Neural progenitor cell (in vitro differentiated cells): Measurements from ENCODE around the gene FCN3. TPM values are rescaled to one million over a fixed set of nuclear protein-coding genes. Genes with fewer than 3 reads are reported as not detected.
A peak's percentile ranks its signal among the peaks of the same experiment; 100 is the strongest.

Experiments
- DNase-seq: peaks from one replicate; pipeline ENCODE4 v3.0.0-alpha.2; 2016; ENCODE audit warnings: low spot score
- H2AFZ ChIP-seq: fragments of 200-600 bp; sonication (generic); replicated peaks from 2 replicates; pipeline ENCODE4 v1.6.1; 2016; ENCODE audit warnings: antibody characterized with exemption
- H3F3A ChIP-seq: fragments of 200-600 bp; sonication (generic); 2 replicates; pipeline ENCODE4 v1.6.1; 2016; ENCODE audit warnings: antibody characterized with exemption, low read depth
- H3K27ac ChIP-seq: fragments of 200-600 bp; sonication (generic); 2 replicates; pipeline ENCODE4 v1.5.1; 2016; ENCODE audit warnings: mild to moderate bottlenecking
- H3K27me3 ChIP-seq: fragments of 200-600 bp; sonication (generic); 2 replicates; pipeline ENCODE4 v1.6.1; 2016; ENCODE audit warnings: mild to moderate bottlenecking, moderate library complexity
- H3K36me3 ChIP-seq: fragments of 200-600 bp; sonication (generic); 2 replicates; pipeline ENCODE4 v1.5.1; 2016
- H3K4me1 ChIP-seq: fragments of 200-600 bp; sonication (generic); 2 replicates; pipeline ENCODE4 v1.6.1; 2016; ENCODE audit warnings: mixed run types
- H3K4me2 ChIP-seq: fragments of 200-600 bp; sonication (generic); 2 replicates; pipeline ENCODE4 v1.6.1; 2016
- H3K4me3 ChIP-seq: fragments of 200-600 bp; sonication (generic); 2 replicates; pipeline ENCODE4 v1.5.1; 2016
- H3K79me2 ChIP-seq: fragments of 200-600 bp; sonication (generic); 2 replicates; pipeline ENCODE4 v1.6.1; 2016; ENCODE audit warnings: low read depth
- H3K9ac ChIP-seq: fragments of 200-600 bp; sonication (generic); 2 replicates; pipeline ENCODE4 v1.6.1; 2016
- H3K9me3 ChIP-seq: fragments of 200-600 bp; sonication (generic); 2 replicates; pipeline ENCODE4 v1.5.1; 2016; ENCODE audit warnings: low read depth
- H4K20me1 ChIP-seq: fragments of 200-600 bp; sonication (generic); 2 replicates; pipeline ENCODE4 v1.6.1; 2016; ENCODE audit warnings: low read depth
- H3K27ac Mint-ChIP-seq: 3 replicates; pipeline ENCODE4 v1.8.0; 2021; ENCODE audit warnings: mixed read lengths
- H3K27me3 Mint-ChIP-seq: 2 replicates; pipeline ENCODE4 v1.8.0; 2022; ENCODE audit warnings: low read depth, mild to moderate bottlenecking, inconsistent platforms, moderate library complexity, mixed read lengths; ENCODE audit not compliant: insufficient read depth
- H3K36me3 Mint-ChIP-seq: 3 replicates; pipeline ENCODE4 v1.8.0; 2021; ENCODE audit warnings: mixed read lengths
- H3K4me1 Mint-ChIP-seq: 3 replicates; pipeline ENCODE4 v1.8.0; 2021; ENCODE audit warnings: mixed read lengths
- H3K4me3 Mint-ChIP-seq: 3 replicates; pipeline ENCODE4 v1.8.0; 2021; ENCODE audit warnings: mild to moderate bottlenecking, moderate library complexity, mixed read lengths
- H3K9me3 Mint-ChIP-seq: 3 replicates; pipeline ENCODE4 v1.8.0; 2020; ENCODE audit warnings: mixed read lengths
- EZH2 ChIP-seq: fragments of 200-600 bp; sonication (generic); IDR thresholded peaks from 2 replicates; pipeline ENCODE4 v1.6.1; 2017; ENCODE audit warnings: antibody characterized with exemption, mild to moderate bottlenecking, moderate library complexity
- EZH2phosphoT487 ChIP-seq: fragments of 200-600 bp; sonication (generic); IDR thresholded peaks from 2 replicates; pipeline ENCODE4 v1.6.1; 2017; ENCODE audit warnings: antibody characterized with exemption
- total RNA-seq: library from RNA; depleted of rRNA; stranded (reverse); fragments of >200 nt; gene quantifications from 2 replicates; pipeline ENCODE4 v1.2.3, GENCODE V29; 2015; ENCODE audit warnings: low replicate concordance
- TF ChIP-seq, protein P1 (sequence below): fragments of 200-600 bp; sonication (generic); IDR thresholded peaks from 2 replicates; pipeline ENCODE4 v1.5.1; 2017; ENCODE audit warnings: antibody characterized with exemption, mild to moderate bottlenecking

Gene FCN3
- total RNA-seq, 1 donor from 2014 or later: not detected

DNA sequence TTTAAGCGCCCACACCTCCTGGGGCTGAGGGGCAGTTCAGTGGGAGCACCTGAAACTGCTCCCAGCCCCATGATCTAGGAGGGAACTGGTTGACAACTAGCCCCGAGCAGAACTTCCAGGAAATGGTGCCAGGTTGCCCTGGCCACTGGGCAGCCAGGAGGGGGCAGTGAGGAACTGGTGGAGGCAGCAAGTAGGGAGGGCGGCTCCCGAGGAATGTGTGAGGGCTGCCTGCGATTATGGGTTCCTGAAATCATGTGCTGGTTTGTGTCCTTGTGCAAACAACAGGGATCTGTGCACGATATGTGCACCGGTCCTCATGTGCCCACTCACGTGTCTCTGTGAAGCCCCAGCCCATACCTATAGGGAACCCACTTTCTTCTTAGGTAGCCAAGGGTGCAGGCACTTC lies 27.7 kb upstream of the FCN3 start:
- no peaks in the 10 kb centered on the region for H3K9me3 ChIP-seq
- TF ChIP-seq, protein P1, sequence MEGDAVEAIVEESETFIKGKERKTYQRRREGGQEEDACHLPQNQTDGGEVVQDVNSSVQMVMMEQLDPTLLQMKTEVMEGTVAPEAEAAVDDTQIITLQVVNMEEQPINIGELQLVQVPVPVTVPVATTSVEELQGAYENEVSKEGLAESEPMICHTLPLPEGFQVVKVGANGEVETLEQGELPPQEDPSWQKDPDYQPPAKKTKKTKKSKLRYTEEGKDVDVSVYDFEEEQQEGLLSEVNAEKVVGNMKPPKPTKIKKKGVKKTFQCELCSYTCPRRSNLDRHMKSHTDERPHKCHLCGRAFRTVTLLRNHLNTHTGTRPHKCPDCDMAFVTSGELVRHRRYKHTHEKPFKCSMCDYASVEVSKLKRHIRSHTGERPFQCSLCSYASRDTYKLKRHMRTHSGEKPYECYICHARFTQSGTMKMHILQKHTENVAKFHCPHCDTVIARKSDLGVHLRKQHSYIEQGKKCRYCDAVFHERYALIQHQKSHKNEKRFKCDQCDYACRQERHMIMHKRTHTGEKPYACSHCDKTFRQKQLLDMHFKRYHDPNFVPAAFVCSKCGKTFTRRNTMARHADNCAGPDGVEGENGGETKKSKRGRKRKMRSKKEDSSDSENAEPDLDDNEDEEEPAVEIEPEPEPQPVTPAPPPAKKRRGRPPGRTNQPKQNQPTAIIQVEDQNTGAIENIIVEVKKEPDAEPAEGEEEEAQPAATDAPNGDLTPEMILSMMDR: peak; percentile 56
- TF ChIP-seq EZH2: no peak
- no peak for TF ChIP-seq EZH2phosphoT487
- H3K9ac ChIP-seq: no peak overlapping the region
- H4K20me1 ChIP-seq: peaks cover 6% of the 10 kb centered on the region
- H3K27me3 ChIP-seq: no peaks in the 10 kb centered on the region
- Mint-ChIP-seq H3K27me3 (peaks cover 5% of the 10 kb centered on the region), H3K27ac (no peak overlapping the region), H3K36me3 (peaks cover 6% of the 10 kb centered on the region), H3K4me1 (peaks cover 77% of the 10 kb centered on the region), H3K4me3 (no peak overlapping the region), H3K9me3 (no peaks in the 10 kb centered on the region)
- no peak overlapping the region for H3K4me3 ChIP-seq
- no peaks in the 10 kb centered on the region for H3K79me2 ChIP-seq
- peak; percentile 59 for DNase-seq
- H3K4me1 ChIP-seq: peaks cover 67% of the 10 kb centered on the region
- H3F3A ChIP-seq: peaks cover 63% of the 10 kb centered on the region
- no peaks in the 10 kb centered on the region for H3K36me3 ChIP-seq
- H3K27ac ChIP-seq: peak overlapping the region; percentile 13
- H3K4me2 ChIP-seq: no peak overlapping the region
- H2AFZ ChIP-seq: no peak overlapping the region

DNA sequence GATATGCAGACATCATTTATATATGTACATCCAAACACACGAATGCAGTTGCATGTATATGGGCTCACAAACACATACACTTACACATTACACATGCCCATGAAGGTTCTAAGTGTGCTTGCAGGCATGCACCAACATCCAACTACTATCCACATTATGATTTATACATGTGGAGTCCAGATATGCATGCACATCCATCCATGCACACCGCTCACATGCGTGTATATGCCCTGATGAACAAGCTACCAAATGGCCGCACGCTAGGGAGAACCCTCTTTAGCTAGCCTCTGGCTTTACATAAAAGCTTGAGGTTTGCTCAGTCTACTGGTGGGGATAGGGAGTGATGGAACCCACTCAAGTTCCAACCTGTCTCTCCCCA lies 26.3 kb upstream of the FCN3 start:
- H3K4me1 Mint-ChIP-seq: peaks cover 68% of the 10 kb centered on the region
- Histone ChIP-seq H3K9me3 (no peaks in the 10 kb centered on the region), H3K9ac (no peak overlapping the region), H2AFZ (no peak overlapping the region), H3K27me3 (no peaks in the 10 kb centered on the region), H3K79me2 (no peaks in the 10 kb centered on the region), H3K36me3 (no peaks in the 10 kb centered on the region), H3K4me1 (peaks cover 54% of the 10 kb centered on the region), H3F3A (peaks cover 49% of the 10 kb centered on the region), H3K27ac (no peak overlapping the region), H3K4me3 (no peak overlapping the region), H3K4me2 (no peak overlapping the region), H4K20me1 (no peaks in the 10 kb centered on the region)
- DNase-seq: no peak
- H3K4me3 Mint-ChIP-seq: no peak overlapping the region
- TF ChIP-seq EZH2: no peak
- peaks cover 4% of the 10 kb centered on the region for H3K36me3 Mint-ChIP-seq
- H3K9me3 Mint-ChIP-seq: no peaks in the 10 kb centered on the region
- H3K27ac Mint-ChIP-seq: no peak overlapping the region
- peaks cover 11% of the 10 kb centered on the region for H3K27me3 Mint-ChIP-seq

GRCh38 chr1:27400082-27400962 lies 25.7 kb upstream of the FCN3 start:
- no peaks in the 10 kb centered on the region for H4K20me1 ChIP-seq
- H3F3A ChIP-seq: peaks cover 43% of the 10 kb centered on the region
- no peaks in the 10 kb centered on the region for H3K27me3 ChIP-seq
- H3K4me3 Mint-ChIP-seq: no peak overlapping the region
- peak; percentile 22 for DNase-seq
- H3K9me3 Mint-ChIP-seq: no peaks in the 10 kb centered on the region
- no peak overlapping the region for H3K4me2 ChIP-seq
- H3K9ac ChIP-seq: no peak overlapping the region
- H3K27me3 Mint-ChIP-seq: peaks cover 11% of the 10 kb centered on the region
- no peaks in the 10 kb centered on the region for H3K79me2 ChIP-seq
- H3K27ac ChIP-seq: no peak overlapping the region
- H3K4me1 ChIP-seq: peaks cover 48% of the 10 kb centered on the region
- no peak overlapping the region for H3K4me3 ChIP-seq
- TF ChIP-seq EZH2 (no peak), EZH2phosphoT487 (no peak)
- TF ChIP-seq, protein P1: no peak
- no peaks in the 10 kb centered on the region for H3K36me3 ChIP-seq
- peaks cover 4% of the 10 kb centered on the region for H3K36me3 Mint-ChIP-seq
- H3K27ac Mint-ChIP-seq: peak overlapping the region; percentile 43
- H3K9me3 ChIP-seq: no peaks in the 10 kb centered on the region
- H3K4me1 Mint-ChIP-seq: peaks cover 66% of the 10 kb centered on the region
- no peak overlapping the region for H2AFZ ChIP-seq
